Measurements from ENCODE around the gene ZDHHC5.

The ZDHHC5 gene

GRCh38 chr11:57667736-57668433 is at the start of gene ZDHHC5:
Gene ZDHHC5 (plus strand): TSS chr11:57668114. CDS start chr11:57673091, 4,977 bp downstream.
- peak; percentile 99 for DNase-seq

GRCh38 chr11:57618438-57618837 is 49.5 kb upstream of the ZDHHC5 start:
- DNase-seq: no peak

GRCh38 chr11:57619331-57619730 is 48.6 kb upstream of the ZDHHC5 start:
- DNase-seq: no peak

GRCh38 chr11:57620467-57620866 is 47.4 kb upstream of the ZDHHC5 start:
- DNase-seq: no peak

- no peak for DNase-seq
Measured at GRCh38 chr11:57622263-57622662, 45.7 kb upstream of the ZDHHC5 start.

- no peak for DNase-seq
Measured at GRCh38 chr11:57624864-57625263, 43.0 kb upstream of the ZDHHC5 start.

GRCh38 chr11:57626895-57627294 is 41.0 kb upstream of the ZDHHC5 start:
- DNase-seq: no peak

- DNase-seq: no peak
Measured at GRCh38 chr11:57630171-57630570, 37.7 kb upstream of the ZDHHC5 start.

GRCh38 chr11:57632116-57632515 is 35.8 kb upstream of the ZDHHC5 start:
- DNase-seq: no peak

- no peak for DNase-seq
Measured at GRCh38 chr11:57633394-57634070, 34.4 kb upstream of the ZDHHC5 start.

GRCh38 chr11:57634311-57634710 is 33.6 kb upstream of the ZDHHC5 start:
- DNase-seq: no peak

GRCh38 chr11:57635246-57635645 is 32.7 kb upstream of the ZDHHC5 start:
- DNase-seq: no peak

- DNase-seq: no peak
Measured at GRCh38 chr11:57637626-57638004, 30.3 kb upstream of the ZDHHC5 start.

- no peak for DNase-seq
Measured at GRCh38 chr11:57638005-57638781, 29.7 kb upstream of the ZDHHC5 start.

GRCh38 chr11:57638811-57639320 is 29.0 kb upstream of the ZDHHC5 start:
- no peak for DNase-seq

GRCh38 chr11:57639321-57640067 is 28.4 kb upstream of the ZDHHC5 start:
- DNase-seq: no peak

GRCh38 chr11:57640068-57640800 is 27.7 kb upstream of the ZDHHC5 start:
- DNase-seq: no peak

GRCh38 chr11:57641011-57641807 is 26.7 kb upstream of the ZDHHC5 start:
- DNase-seq: no peak

GRCh38 chr11:57643802-57644201 is 24.1 kb upstream of the ZDHHC5 start:
- no peak for DNase-seq

- DNase-seq: peak; percentile 90
Measured at GRCh38 chr11:57644748-57645688, 22.9 kb upstream of the ZDHHC5 start.
